ENCODE measurements around the gene UBE2L5. TPM values are rescaled to one million over a fixed set of nuclear protein-coding genes. Genes with fewer than 3 reads are reported as not detected.
"Not testable (repeated sequence)": the region's sequence is repeated elsewhere in the genome, so short reads cannot be mapped to it uniquely, and the experiment has no call there.

Gene UBE2L5
- total RNA-seq, 4 donors from 2014 or later = 0.31 TPM; not detected in 3

DNA sequence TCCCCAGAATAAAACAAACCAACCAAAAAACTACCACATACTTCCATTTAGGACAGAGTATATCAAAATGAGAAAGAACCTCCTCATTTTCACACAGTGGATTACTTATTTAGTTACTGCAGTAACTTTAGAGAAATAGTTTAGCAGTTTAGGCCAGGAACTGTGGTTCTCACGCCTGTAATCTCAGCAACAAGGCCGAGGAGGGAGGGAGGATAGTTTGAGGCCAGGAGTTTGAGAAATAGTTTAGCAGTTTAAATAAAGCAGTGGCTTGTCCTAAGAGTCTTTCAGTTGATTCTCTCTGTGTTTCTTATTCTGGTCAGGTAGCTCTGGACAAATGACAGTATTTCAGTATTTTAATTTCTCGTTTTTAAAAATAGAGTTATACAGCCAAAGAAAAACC is 34.0 kb downstream of the UBE2L5 start:
- WGBS, 2 donors (ENCODE audit: low coverage in 1 of 2) = 10 to 26% methylated on average over 3 of the region's 3 CpGs
- Histone ChIP-seq H3K27me3 (no peaks in the 10 kb centered on the region), H3K27ac (peak overlapping the region in 3 of 4 donors; percentile 42 to 64 (median 57)), H3K4me3 (no peak overlapping the region), H3K36me3 (peaks cover 0 to 7% of the 10 kb centered on the region in 2 donors), H3K4me1 (peaks cover 0 to 34% (median 5%) of the 10 kb centered on the region in 3 donors), H3K9me3 (no peaks in the 10 kb centered on the region)
- TF ChIP-seq EP300 (IDR thresholded peaks at IDR 0.05) (no peak), POLR2AphosphoS5 (IDR thresholded peaks at IDR 0.05) (no peak), POLR2A (IDR thresholded peaks at IDR 0.05) (no peak)
- TF ChIP-seq, protein P1, sequence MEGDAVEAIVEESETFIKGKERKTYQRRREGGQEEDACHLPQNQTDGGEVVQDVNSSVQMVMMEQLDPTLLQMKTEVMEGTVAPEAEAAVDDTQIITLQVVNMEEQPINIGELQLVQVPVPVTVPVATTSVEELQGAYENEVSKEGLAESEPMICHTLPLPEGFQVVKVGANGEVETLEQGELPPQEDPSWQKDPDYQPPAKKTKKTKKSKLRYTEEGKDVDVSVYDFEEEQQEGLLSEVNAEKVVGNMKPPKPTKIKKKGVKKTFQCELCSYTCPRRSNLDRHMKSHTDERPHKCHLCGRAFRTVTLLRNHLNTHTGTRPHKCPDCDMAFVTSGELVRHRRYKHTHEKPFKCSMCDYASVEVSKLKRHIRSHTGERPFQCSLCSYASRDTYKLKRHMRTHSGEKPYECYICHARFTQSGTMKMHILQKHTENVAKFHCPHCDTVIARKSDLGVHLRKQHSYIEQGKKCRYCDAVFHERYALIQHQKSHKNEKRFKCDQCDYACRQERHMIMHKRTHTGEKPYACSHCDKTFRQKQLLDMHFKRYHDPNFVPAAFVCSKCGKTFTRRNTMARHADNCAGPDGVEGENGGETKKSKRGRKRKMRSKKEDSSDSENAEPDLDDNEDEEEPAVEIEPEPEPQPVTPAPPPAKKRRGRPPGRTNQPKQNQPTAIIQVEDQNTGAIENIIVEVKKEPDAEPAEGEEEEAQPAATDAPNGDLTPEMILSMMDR (IDR thresholded peaks at IDR 0.05) = no peak
- peak; percentile 31 for ATAC-seq

DNA sequence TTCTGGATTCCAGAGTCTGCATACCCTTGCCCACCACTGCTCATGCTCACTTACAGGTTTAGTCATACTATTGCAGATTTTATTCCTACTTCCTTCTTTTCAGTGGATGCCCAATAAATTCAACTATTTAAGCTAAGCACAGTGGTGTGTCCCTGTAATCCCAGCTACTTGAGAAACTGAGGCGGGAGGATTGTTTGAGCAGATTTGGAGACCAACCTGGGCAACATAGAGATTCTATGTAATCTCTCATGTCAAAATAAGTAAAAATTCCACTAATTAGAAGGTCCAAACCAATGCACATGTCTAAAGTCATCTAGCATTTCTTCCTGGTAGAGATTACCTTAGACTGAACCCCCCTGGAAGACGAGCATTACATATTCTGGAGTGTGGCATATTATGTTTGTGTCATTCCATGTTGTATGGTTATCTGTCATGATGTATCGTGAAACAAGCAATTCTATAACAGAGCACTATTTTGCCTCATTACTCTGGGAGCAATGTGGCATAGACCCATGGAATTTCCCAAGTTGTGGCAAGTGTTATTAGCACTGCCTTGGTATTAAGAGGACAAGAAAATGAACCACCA is 35.1 kb downstream of the UBE2L5 start:
- H3K9me3 ChIP-seq = no peaks in the 10 kb centered on the region
- H3K27ac ChIP-seq = peak overlapping the region in 1 of 4 donors; percentile 13
- H3K27me3 ChIP-seq = no peaks in the 10 kb centered on the region
- 70 to 78% methylated on average over 3 of the region's 3 CpGs for WGBS, 2 donors (ENCODE audit: low coverage in 1 of 2)
- H3K36me3 ChIP-seq = peaks cover 0 to 14% of the 10 kb centered on the region in 2 donors
- H3K4me1 ChIP-seq = peaks cover 5 to 45% (median 7%) of the 10 kb centered on the region in 3 donors
- no peak overlapping the region for H3K4me3 ChIP-seq
- TF ChIP-seq POLR2AphosphoS5 (IDR thresholded peaks at IDR 0.05) = no peak
- TF ChIP-seq POLR2A (IDR thresholded peaks at IDR 0.05) = no peak
- TF ChIP-seq EP300 (IDR thresholded peaks at IDR 0.05) = no peak
- TF ChIP-seq, protein P1 (IDR thresholded peaks at IDR 0.05) = no peak
- ATAC-seq = no peak

DNA sequence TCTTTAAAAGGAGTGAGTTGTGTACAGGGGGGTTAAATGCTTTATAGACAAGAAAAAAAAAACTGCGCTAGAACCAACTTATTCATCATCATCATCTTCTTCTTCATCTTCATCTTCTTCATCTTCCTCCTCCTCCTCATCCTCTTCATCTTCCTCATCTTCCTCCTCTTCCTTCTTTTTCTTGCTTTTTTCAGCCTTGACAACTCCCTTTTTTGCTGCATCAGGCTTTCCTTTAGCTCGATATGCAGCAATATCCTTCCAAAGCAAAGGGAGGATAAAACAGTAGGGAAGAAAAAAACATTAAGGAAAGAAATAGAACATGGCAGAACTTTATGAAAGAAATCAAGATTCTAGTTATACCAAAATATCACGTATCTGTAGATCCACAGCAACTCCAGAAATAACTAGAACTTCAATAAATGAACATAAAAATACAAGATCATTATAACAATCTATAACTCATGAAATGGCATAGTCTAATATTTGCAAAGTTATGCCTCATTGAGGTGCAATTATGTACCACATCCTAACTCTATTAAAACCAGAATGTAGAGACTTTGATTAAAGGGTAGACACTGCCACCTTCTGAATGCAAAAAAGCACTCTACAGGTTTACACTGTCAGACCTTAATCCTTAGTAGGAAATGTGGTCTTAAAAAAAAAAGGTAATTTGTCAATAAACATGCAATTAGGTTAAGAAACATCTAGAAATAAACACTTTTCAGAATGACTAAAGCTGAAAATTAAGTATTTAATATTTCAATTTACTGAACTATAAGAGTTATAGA is 39.2 kb downstream of the UBE2L5 start:
- ATAC-seq, H3K27me3 ChIP-seq, H3K4me3 ChIP-seq, H3K9me3 ChIP-seq: not testable (repeated sequence)
- H3K36me3 ChIP-seq = peaks cover 0 to 22% of the 10 kb centered on the region in 2 donors
- TF ChIP-seq, protein P1 (IDR thresholded peaks at IDR 0.05) = peak; percentile 19 to 62 (median 52)
- peaks cover 11 to 52% (median 14%) of the 10 kb centered on the region in 3 donors for H3K4me1 ChIP-seq
- peak overlapping the region in 2 of 4 donors; percentile 100 for H3K27ac ChIP-seq
- 49 to 78% methylated on average over 1 to 2 of the region's 3 CpGs for WGBS, 2 donors (ENCODE audit: low coverage in 1 of 2)

DNA sequence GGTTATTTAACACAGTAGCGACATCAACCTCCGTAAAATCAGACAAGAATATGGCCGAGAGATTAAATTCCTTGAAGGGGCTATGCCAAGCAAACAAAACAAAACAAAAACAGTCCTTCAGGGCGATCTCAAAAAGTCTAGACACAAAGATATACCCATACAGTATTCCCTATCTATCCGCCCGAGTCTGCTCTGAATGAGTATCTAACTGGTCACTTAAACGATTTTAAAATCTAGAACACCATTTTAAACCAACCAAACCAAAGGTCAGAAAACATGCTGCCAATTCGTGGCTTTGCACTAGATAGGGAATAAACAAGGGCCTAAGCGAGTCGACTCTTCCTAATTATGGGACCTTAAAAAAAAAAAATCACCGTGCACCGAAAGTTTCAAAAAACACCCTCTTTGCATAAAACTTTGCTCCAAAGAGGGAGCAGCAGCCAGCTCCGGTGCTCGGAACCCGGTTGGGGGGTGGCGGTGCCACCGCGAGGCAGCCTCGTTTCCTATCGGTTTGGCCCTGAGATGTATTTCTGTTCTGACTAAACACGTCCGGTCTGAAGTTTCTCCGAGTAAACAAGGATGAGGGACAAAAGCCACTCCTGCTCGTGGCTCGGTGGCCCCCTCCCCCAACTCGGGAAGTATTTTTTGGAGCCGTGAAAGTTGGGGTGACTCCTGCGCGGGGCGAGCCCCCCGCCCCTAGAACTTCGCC is 41.6 kb downstream of the UBE2L5 start:
- no peaks in the 10 kb centered on the region for H3K27me3 ChIP-seq
- peak; percentile 8 for ATAC-seq
- peaks cover 11 to 42% (median 14%) of the 10 kb centered on the region in 3 donors for H3K4me1 ChIP-seq
- TF ChIP-seq POLR2AphosphoS5 (IDR thresholded peaks at IDR 0.05) (peak; percentile 44), EP300 (IDR thresholded peaks at IDR 0.05) (no peak)
- H3K27ac ChIP-seq = peak overlapping the region; percentile 89 to 100 (median 96)
- H3K9me3 ChIP-seq = no peaks in the 10 kb centered on the region
- H3K4me3 ChIP-seq = peak overlapping the region; percentile 73 to 97
- WGBS, 2 donors (ENCODE audit: low coverage in 1 of 2) = 1% methylated on average over 20 to 23 of the region's 32 CpGs
- H3K36me3 ChIP-seq = peaks cover 0 to 15% of the 10 kb centered on the region in 2 donors
